Esophagus squamous epithelium (tissue), 4 donors: Measurements from ENCODE around the gene CCR9.

Experiments used
- CTCF ChIP-seq, 6 experiments: fragments of 450-650 bp in 4 of 6; fragments of 200-600 bp in 2 of 6; sonication (generic) in 2 of 6; IDR thresholded peaks; one replicate each; pipeline ENCODE4 v1.5.1; 2016 to 2019; ENCODE audit warnings: antibody characterized with exemption in 6 of 6, mild to moderate bottlenecking in 4 of 6, moderate library complexity in 4 of 6
- POLR2A ChIP-seq, 4 donors: fragments of 450-650 bp; IDR thresholded peaks; one replicate each; pipeline ENCODE4 v1.6.1; 2017; ENCODE audit warnings: antibody characterized with exemption in 4 of 4, mild to moderate bottlenecking in 4 of 4, moderate library complexity in 3 of 4

- TF ChIP-seq CTCF (IDR thresholded peaks at IDR 0.05) (no peak), POLR2A (IDR thresholded peaks at IDR 0.05) (no peak)
These were observed 62.5 kb downstream of the CCR9 start for GRCh38 chr3:45948881-45949280.
